GM12864 (cell line): ENCODE results near the gene TMEM258.

ENCODE experiments used
- DNase-seq: peaks from one replicate; pipeline ENCODE4 v3.0.0-alpha.2; 2011; ENCODE audit warnings: low read depth
- H3K4me3 ChIP-seq: 2 replicates; pipeline ENCODE4 v1.5.1; 2011; ENCODE audit warnings: mild to moderate bottlenecking, low read depth, low read length, control low read depth
- CTCF ChIP-seq: IDR thresholded peaks from 2 replicates; pipeline ENCODE4 v1.5.1; 2011; ENCODE audit warnings: low read depth, mild to moderate bottlenecking, moderate library complexity, low read length, control low read depth, inconsistent platforms; ENCODE audit errors: missing control alignments

The TMEM258 gene

GRCh38 chr11:61746442-61747191 is 45.8 kb downstream of the TMEM258 start:
- no peak for DNase-seq
- no peak overlapping the region for H3K4me3 ChIP-seq
- TF ChIP-seq CTCF: no peak

GRCh38 chr11:61745781-61746441 is 46.5 kb downstream of the TMEM258 start:
- no peak for DNase-seq
- TF ChIP-seq CTCF: no peak
- H3K4me3 ChIP-seq: no peak overlapping the region

- no peak for DNase-seq
- no peak for TF ChIP-seq CTCF
- H3K4me3 ChIP-seq: no peak overlapping the region
These were observed 47.7 kb downstream of the TMEM258 start for GRCh38 chr11:61744609-61745156.

GRCh38 chr11:61744181-61744580 is 48.2 kb downstream of the TMEM258 start:
- no peak for TF ChIP-seq CTCF
- no peak for DNase-seq
- no peak overlapping the region for H3K4me3 ChIP-seq

GRCh38 chr11:61743486-61744095 is 48.8 kb downstream of the TMEM258 start:
- H3K4me3 ChIP-seq: no peak overlapping the region
- DNase-seq: no peak
- TF ChIP-seq CTCF: no peak

GRCh38 chr11:61742391-61742790 is 50.0 kb downstream of the TMEM258 start:
- DNase-seq: no peak
- no peak overlapping the region for H3K4me3 ChIP-seq
- no peak for TF ChIP-seq CTCF
